GM13976 (cell line): ENCODE measurements around the gene IMMP2L.

Source experiments
- DNase-seq: peaks from one replicate; pipeline ENCODE4 v3.0.0; 2012; ENCODE audit warnings: low spot score
- in situ Hi-C: fragments of 300-500 bp; cut with MboI; formaldehyde crosslinking; loops from one replicate; pipeline ENCODE4 v1.12.0; 2022; ENCODE audit warnings: low sequenced_read_pairs, mixed read lengths, inconsistent platforms; ENCODE audit not compliant: unreplicated experiment
- TF ChIP-seq, protein P1 (sequence below): IDR thresholded peaks from 2 replicates; pipeline ENCODE4 v1.5.1; 2012; ENCODE audit warnings: borderline replicate concordance, mild to moderate bottlenecking; ENCODE audit not compliant: insufficient read depth; ENCODE audit errors: extremely low read depth, missing control alignments, control extremely low read depth

The IMMP2L gene

DNA sequence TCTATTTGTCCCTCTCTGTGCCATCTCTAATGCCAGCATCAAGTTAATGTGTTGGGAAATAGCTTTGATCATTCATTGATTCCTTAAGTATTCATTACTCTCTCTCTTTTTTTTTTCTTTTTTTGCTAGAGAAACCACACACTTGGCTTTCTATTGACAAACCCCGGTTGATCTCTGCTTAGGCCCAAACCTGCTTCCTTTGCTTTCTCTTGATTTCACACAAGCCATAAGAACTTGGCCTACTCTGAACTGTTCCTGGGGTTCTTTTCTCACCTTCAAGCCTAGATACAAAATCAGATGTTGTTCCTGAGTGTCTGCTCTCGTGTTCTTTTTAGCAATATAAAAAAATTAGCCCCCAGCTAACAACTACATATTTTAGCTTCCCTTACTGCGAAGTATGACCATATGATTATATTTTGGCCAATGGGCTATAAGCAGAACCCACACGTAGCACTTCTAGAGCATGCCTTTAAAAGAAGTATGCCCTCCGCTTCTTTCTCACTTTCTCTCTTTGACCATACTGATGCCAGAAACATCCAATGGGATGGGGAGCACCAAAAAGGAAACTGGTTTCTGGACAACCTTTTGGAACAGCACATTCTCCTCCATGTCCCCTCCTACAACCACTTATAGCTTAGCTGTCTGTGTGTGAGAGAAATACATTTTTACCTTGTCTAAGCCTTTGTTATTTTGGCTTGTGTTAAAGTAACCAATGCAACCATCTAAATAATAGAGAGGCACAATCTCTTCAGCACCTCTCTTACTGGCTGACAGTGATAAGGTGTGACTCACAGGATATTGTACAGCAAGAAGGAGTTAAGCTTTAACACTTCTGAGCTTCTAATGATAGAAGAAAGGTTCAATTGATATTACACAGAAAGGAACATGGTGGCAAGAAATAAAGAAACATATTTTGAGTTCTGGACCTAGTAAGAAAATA, 568.0 kb downstream of the IMMP2L start:
- TF ChIP-seq, protein P1, sequence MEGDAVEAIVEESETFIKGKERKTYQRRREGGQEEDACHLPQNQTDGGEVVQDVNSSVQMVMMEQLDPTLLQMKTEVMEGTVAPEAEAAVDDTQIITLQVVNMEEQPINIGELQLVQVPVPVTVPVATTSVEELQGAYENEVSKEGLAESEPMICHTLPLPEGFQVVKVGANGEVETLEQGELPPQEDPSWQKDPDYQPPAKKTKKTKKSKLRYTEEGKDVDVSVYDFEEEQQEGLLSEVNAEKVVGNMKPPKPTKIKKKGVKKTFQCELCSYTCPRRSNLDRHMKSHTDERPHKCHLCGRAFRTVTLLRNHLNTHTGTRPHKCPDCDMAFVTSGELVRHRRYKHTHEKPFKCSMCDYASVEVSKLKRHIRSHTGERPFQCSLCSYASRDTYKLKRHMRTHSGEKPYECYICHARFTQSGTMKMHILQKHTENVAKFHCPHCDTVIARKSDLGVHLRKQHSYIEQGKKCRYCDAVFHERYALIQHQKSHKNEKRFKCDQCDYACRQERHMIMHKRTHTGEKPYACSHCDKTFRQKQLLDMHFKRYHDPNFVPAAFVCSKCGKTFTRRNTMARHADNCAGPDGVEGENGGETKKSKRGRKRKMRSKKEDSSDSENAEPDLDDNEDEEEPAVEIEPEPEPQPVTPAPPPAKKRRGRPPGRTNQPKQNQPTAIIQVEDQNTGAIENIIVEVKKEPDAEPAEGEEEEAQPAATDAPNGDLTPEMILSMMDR, result no peak
- in situ Hi-C loops, result no loop called here
- DNase-seq, result no peak

DNA sequence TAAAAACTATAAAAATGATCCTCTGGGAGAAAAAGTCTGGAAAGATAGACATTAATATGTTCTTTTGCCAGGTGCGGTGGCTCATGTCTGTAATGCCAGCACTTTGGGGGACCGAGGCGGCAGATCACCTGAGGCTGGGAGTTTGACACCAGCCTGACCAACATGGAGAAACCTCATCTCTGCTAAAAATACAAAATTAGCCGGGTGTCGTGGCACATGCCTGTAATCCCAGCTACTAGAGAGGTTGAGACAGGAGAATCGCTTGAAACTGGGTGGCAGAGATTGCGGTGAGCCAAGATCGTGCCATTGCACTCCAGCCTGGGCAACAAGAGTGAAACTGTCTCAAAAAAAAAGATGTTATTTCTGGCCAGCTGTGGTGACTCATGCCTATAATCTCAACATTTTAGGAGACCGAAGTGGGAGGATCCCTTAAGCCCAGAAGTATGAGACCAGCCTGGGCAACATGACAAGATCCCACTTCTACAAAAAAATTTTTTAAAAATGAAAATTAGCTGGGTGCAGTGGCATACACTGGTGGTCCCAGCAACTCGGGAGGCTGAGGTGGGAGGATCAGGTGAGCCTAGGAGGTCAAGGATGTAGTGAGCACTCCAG, 573.3 kb downstream of the IMMP2L start:
- in situ Hi-C loops, result no loop called here
- TF ChIP-seq, protein P1, result no peak
- no peak for DNase-seq

DNA sequence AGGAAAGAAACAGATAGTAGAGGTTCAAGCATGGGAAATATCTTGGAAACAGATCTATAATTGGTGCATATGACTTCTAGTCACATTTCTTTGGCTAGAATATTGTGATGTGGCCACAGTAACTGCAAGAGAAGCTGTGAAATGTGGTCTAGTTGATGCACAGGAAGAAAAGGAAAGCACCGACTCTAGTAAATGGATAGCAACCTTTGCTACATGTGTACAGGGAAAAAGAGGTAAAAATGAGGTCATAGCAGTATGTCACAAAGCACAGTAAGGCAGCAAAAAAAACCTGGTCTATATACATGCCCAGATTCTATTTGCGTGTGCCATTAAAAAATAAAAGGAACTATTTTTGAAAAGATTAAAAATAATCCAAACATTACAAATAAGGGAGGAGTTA, 573.9 kb downstream of the IMMP2L start:
- TF ChIP-seq, protein P1, result no peak
- in situ Hi-C loops, result no loop called here
- no peak for DNase-seq

DNA sequence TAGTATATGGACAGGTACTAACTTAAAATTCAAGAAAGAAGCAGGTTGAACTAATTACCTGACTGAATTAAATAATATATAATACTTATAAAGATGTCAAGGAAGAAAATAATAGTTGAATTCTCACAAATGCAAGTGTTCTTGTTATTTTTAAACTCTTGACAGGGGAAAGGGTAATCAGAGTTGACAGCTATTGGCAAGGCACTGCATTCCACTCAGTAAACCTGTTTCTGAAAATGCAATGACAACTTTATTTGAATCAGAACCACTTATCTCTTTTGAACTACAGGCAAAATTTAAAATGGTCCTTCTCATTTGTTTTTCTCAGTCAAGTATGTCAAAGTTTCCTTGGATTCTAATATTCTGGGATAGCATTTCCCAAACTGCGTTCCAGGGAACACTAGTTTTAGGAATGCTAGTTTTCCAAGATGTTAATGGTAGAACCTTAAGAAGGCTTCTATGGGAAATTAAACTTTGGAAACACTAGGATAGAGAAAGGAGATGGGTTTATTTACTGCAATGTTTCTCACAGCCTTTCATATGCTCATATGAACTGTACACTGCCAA, 575.1 kb downstream of the IMMP2L start:
- no peak for DNase-seq
- in situ Hi-C loops, result no loop called here
- TF ChIP-seq, protein P1, result no peak

DNA sequence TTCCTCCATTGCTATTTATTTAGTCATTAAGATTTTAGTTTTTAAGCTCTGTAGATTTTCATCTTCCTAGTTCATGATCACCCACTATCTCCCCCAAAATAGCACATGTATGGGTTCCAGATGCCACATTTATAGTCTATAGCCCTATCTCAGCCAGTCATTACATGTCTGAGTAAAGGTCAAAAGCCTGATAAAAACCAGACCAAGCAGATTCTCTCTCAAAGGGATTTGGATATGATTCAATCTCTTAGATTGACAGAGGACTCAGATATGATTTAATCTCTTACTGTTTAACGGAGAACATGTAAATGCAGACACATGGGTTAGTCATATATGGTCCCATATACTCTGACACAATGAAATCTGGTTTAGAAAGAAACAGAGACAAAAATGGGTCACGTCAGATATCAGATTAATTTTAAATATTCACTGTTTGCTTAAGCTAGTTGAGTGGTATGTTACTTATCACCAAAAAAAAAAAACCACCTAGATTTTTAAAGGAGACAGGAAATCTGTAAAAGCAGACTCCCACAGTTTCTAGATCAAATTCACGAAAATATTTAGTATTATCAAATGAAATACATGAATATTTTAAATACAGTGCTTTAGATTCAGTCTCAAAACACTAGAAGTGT, 578.4 kb downstream of the IMMP2L start:
- TF ChIP-seq, protein P1, result no peak
- no peak for DNase-seq
- in situ Hi-C loops, result no loop called here

DNA sequence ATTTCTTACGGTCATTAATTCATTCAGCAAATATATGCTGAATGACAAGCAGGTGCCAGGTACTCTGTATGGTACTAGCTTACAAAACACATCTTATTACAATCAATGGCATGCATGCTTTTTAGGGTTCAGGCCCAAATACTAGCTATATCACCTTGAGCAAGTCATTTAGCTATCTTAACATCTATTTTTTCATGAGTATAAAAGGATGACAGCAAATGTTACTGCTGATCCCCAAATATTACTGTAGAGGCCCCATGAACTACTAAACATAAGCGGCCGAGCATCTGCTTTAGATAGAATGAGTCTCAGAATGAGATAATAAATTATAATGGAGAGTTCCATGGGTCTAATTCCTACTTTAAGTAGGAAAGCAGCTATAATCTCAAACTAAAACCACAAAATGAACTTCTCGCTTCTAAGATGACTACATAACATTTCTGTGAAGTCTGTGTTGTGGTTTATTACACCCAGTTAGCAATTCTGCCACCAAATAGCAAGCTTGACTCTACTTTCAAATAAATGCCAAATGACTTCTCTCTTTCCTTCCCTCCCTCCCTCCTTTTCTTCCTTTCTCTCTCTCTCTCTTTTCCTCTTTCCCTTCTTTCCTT, 585.1 kb downstream of the IMMP2L start:
- no peak for DNase-seq
- in situ Hi-C loops, result no loop called here
- TF ChIP-seq, protein P1, result no peak
